PC-3 (cell line): ENCODE results near the gene TBC1D21. TPM values are rescaled to one million over a fixed set of nuclear protein-coding genes. Genes with fewer than 3 reads are reported as not detected.

Experiments used
- ATAC-seq: fragments of 200-7000 bp; cut with Tn5 transposase; 2 replicates; pipeline ENCODE4 v1.9.1; 2020; ENCODE audit warnings: mild to moderate bottlenecking, moderate library complexity
- BruUV-seq: library from RNA; stranded (reverse); fragments of 400-500 nt; replicated peaks from 2 replicates; lab custom pipeline; 2021; lab: Mats Ljungman, UMichigan
- CTCF ChIA-PET: fragments of 300-600 bp; sonication (Branson Sonifier 250); formaldehyde crosslinking; loops from one replicate; lab custom pipeline; 2022; ENCODE audit warnings: antibody characterized with exemption; lab: Charles Lee
- POLR2A ChIA-PET: fragments of 300-600 bp; sonication (Branson Sonifier 250); formaldehyde crosslinking; loops from one replicate; lab custom pipeline; 2022; ENCODE audit warnings: antibody characterized with exemption; ENCODE audit not compliant: unreplicated experiment; lab: Charles Lee
- DNase-seq: peaks from one replicate; pipeline ENCODE4 v3.0.0-alpha.2; 2015
- H2AFZ ChIP-seq: fragments of 300-600 bp; sonication (generic); 2 replicates; pipeline ENCODE4 v1.6.0; 2016; ENCODE audit warnings: antibody characterized with exemption, low read length
- H3F3A ChIP-seq: fragments of 300-600 bp; sonication (generic); one replicate; pipeline ENCODE4 v1.6.0; 2017; ENCODE audit warnings: antibody characterized with exemption, low read length, control low read depth, mild to moderate bottlenecking; ENCODE audit not compliant: unreplicated experiment
- H3K27ac ChIP-seq: fragments of 300-600 bp; sonication (generic); 2 replicates; pipeline ENCODE4 v1.5.1; 2016; ENCODE audit warnings: mild to moderate bottlenecking, low read length
- H3K27me3 ChIP-seq: fragments of 300-600 bp; sonication (generic); 2 replicates; pipeline ENCODE4 v1.6.1; 2016; ENCODE audit warnings: low read length, mixed read lengths
- H3K36me3 ChIP-seq: fragments of 300-600 bp; sonication (generic); 2 replicates; pipeline ENCODE4 v1.6.1; 2016; ENCODE audit warnings: low read depth, mixed run types, low read length, mixed read lengths
- H3K4me1 ChIP-seq: fragments of 300-600 bp; sonication (generic); 2 replicates; pipeline ENCODE4 v1.5.1; 2016; ENCODE audit warnings: low read length; ENCODE audit not compliant: insufficient read depth
- H3K4me2 ChIP-seq: fragments of 300-600 bp; sonication (generic); 2 replicates; pipeline ENCODE4 v1.6.0; 2016; ENCODE audit warnings: low read length
- H3K4me3 ChIP-seq: fragments of 300-600 bp; sonication (generic); 2 replicates; pipeline ENCODE4 v1.5.1; 2016; ENCODE audit warnings: mild to moderate bottlenecking, low read length, mixed read lengths
- H3K79me2 ChIP-seq: fragments of 300-600 bp; sonication (generic); 2 replicates; pipeline ENCODE4 v1.6.1; 2017; ENCODE audit warnings: low read length, mixed read lengths
- H3K9ac ChIP-seq: fragments of 300-600 bp; sonication (generic); 2 replicates; pipeline ENCODE4 v1.6.0; 2016; ENCODE audit warnings: mild to moderate bottlenecking, low read length
- H3K9me2 ChIP-seq: fragments of 300-600 bp; sonication (generic); replicated peaks from 2 replicates; pipeline ENCODE4 v1.6.1; 2016; ENCODE audit warnings: mixed run types, low read length, mixed read lengths
- H3K9me3 ChIP-seq: fragments of 300-600 bp; sonication (generic); 2 replicates; pipeline ENCODE4 v1.6.1; 2016; ENCODE audit warnings: low read length, mixed read lengths
- H4K20me1 ChIP-seq: fragments of 300-600 bp; sonication (generic); 2 replicates; pipeline ENCODE4 v1.6.1; 2016; ENCODE audit warnings: low read length, mixed read lengths
- CTCF ChIP-seq: fragments of 300-600 bp; sonication (generic); conservative IDR thresholded peaks from 2 replicates; pipeline ENCODE4 v1.5.1; 2017; ENCODE audit warnings: antibody characterized with exemption, low read depth, mild to moderate bottlenecking, low read length
- EZH2 ChIP-seq: fragments of 300-600 bp; sonication (generic); IDR thresholded peaks from one replicate; pipeline ENCODE4 v1.6.1; 2017; ENCODE audit warnings: antibody characterized with exemption, mild to moderate bottlenecking, low read length; ENCODE audit not compliant: unreplicated experiment
- EZH2phosphoT487 ChIP-seq: fragments of 300-600 bp; sonication (generic); IDR thresholded peaks from 2 replicates; pipeline ENCODE4 v1.6.1; 2018; ENCODE audit warnings: mild to moderate bottlenecking, antibody characterized with exemption, low read length, borderline replicate concordance
- intact Hi-C: fragments of 100-400 bp; cut with micrococcal nuclease; formaldehyde crosslinking; loops from 2 replicates; pipeline ENCODE4 v1.9.0; 2023
- total RNA-seq: library from RNA; depleted of rRNA; stranded (reverse); fragments of >200 nt; gene quantifications from 2 replicates; pipeline ENCODE4 v1.2.3, GENCODE V29; 2014

The TBC1D21 gene
- total RNA-seq, 1 experiment from 2014 or later = not detected

GRCh38 chr15:73900095-73900712 is 26.8 kb downstream of the TBC1D21 start:
- Histone ChIP-seq H3K36me3 (no peaks in the 10 kb centered on the region), H3K4me2 (peak overlapping the region; percentile 29), H3K4me1 (peaks cover 37% of the 10 kb centered on the region), H3K9me2 (no peaks in the 10 kb centered on the region), H3K27ac (peak overlapping the region; percentile 69), H3K9ac (no peak overlapping the region), H3K9me3 (no peaks in the 10 kb centered on the region), H3F3A (no peaks in the 10 kb centered on the region), H3K79me2 (no peaks in the 10 kb centered on the region), H3K27me3 (no peaks in the 10 kb centered on the region), H2AFZ (no peak overlapping the region), H3K4me3 (no peak overlapping the region), H4K20me1 (no peaks in the 10 kb centered on the region)
- BruUV-seq = no TSS peak
- ChIA-PET CTCF (no interaction called here), POLR2A (no interaction called here)
- TF ChIP-seq CTCF (no peak), EZH2phosphoT487 (no peak), EZH2 (no peak)
- peak; percentile 12 for ATAC-seq
- peak; percentile 50 for DNase-seq
- intact Hi-C loops = no loop called here

- Histone ChIP-seq H3K9ac (no peak overlapping the region), H3K27me3 (no peaks in the 10 kb centered on the region), H3K36me3 (no peaks in the 10 kb centered on the region), H3K4me2 (no peak overlapping the region), H3K79me2 (no peaks in the 10 kb centered on the region), H3F3A (no peaks in the 10 kb centered on the region), H3K4me1 (peaks cover 37% of the 10 kb centered on the region), H2AFZ (no peak overlapping the region), H4K20me1 (no peaks in the 10 kb centered on the region), H3K4me3 (no peak overlapping the region), H3K27ac (peak overlapping the region; percentile 69), H3K9me3 (no peaks in the 10 kb centered on the region), H3K9me2 (no peaks in the 10 kb centered on the region)
- BruUV-seq = no TSS peak
- intact Hi-C loops = no loop called here
- ATAC-seq (no peak), DNase-seq (peak; percentile 72)
- ChIA-PET POLR2A (no interaction called here), CTCF (interaction anchor here (0.6 kb wide), 1 partner anchor 65 kb away, joined by 3 read pairs; no protein-coding TSS in a partner anchor)
- TF ChIP-seq EZH2phosphoT487 (no peak), CTCF (no peak)
These were observed 27.9 kb downstream of the TBC1D21 start for GRCh38 chr15:73901126-73901810.
